ENCODE data around the gene TMEM222.

Gene TMEM222

GRCh38 chr1:27299385-27300271, 22.3 kb upstream of the TMEM222 start:
- Mint-ChIP-seq H3K4me3 (peak overlapping the region; percentile 55), H3K9me3 (no peaks in the 10 kb centered on the region), H3K27me3 (no peaks in the 10 kb centered on the region), H3K4me1 (ENCODE audit: low read depth) (peaks cover 39% of the 10 kb centered on the region), H3K36me3 (ENCODE audit: low read depth) (peaks cover 92% of the 10 kb centered on the region), H3K27ac (peak overlapping the region; percentile 88)
- intact Hi-C loops (cut with micrococcal nuclease) = loop anchor here (1.0 to 5.0 kb wide), 3 partner anchors 57 to 308 kb away; partner anchors contain the start of gene GPR3

- H3K27me3 Mint-ChIP-seq = no peaks in the 10 kb centered on the region
- intact Hi-C loops (cut with micrococcal nuclease) = loop anchor here (1.0 to 5.0 kb wide), 4 partner anchors 56 to 307 kb away; partner anchors contain the start of gene GPR3
- H3K4me3 Mint-ChIP-seq = no peak overlapping the region
- no peaks in the 10 kb centered on the region for H3K9me3 Mint-ChIP-seq
- H3K36me3 Mint-ChIP-seq (ENCODE audit: low read depth) = peaks cover 92% of the 10 kb centered on the region
- peaks cover 39% of the 10 kb centered on the region for H3K4me1 Mint-ChIP-seq (ENCODE audit: low read depth)
- H3K27ac Mint-ChIP-seq = peak overlapping the region; percentile 88
These were observed 21.5 kb upstream of the TMEM222 start for GRCh38 chr1:27300341-27301051.

- Mint-ChIP-seq H3K4me3 (no peak overlapping the region), H3K27me3 (no peaks in the 10 kb centered on the region), H3K4me1 (ENCODE audit: low read depth) (peaks cover 39% of the 10 kb centered on the region), H3K9me3 (no peaks in the 10 kb centered on the region), H3K36me3 (ENCODE audit: low read depth) (peaks cover 92% of the 10 kb centered on the region), H3K27ac (peak overlapping the region; percentile 88)
- intact Hi-C loops (cut with micrococcal nuclease) = loop anchor here (1.0 to 5.0 kb wide), 3 partner anchors 56 to 306 kb away; no protein-coding TSS in a partner anchor
These were observed 20.9 kb upstream of the TMEM222 start for GRCh38 chr1:27301052-27301422.

- no peaks in the 10 kb centered on the region for H3K27me3 Mint-ChIP-seq
- H3K4me3 Mint-ChIP-seq = no peak overlapping the region
- no peaks in the 10 kb centered on the region for H3K9me3 Mint-ChIP-seq
- H3K4me1 Mint-ChIP-seq (ENCODE audit: low read depth) = peaks cover 39% of the 10 kb centered on the region
- no peak overlapping the region for H3K27ac Mint-ChIP-seq
- peaks cover 92% of the 10 kb centered on the region for H3K36me3 Mint-ChIP-seq (ENCODE audit: low read depth)
- intact Hi-C loops (cut with micrococcal nuclease) = loop anchor here (1.0 to 5.0 kb wide), 3 partner anchors 55 to 306 kb away; no protein-coding TSS in a partner anchor
These were observed 20.3 kb upstream of the TMEM222 start for GRCh38 chr1:27301582-27302199.

GRCh38 chr1:27302612-27303011, 19.4 kb upstream of the TMEM222 start:
- peaks cover 92% of the 10 kb centered on the region for H3K36me3 Mint-ChIP-seq (ENCODE audit: low read depth)
- H3K27me3 Mint-ChIP-seq = no peaks in the 10 kb centered on the region
- no peaks in the 10 kb centered on the region for H3K9me3 Mint-ChIP-seq
- H3K4me3 Mint-ChIP-seq = no peak overlapping the region
- peaks cover 39% of the 10 kb centered on the region for H3K4me1 Mint-ChIP-seq (ENCODE audit: low read depth)
- intact Hi-C loops (cut with micrococcal nuclease) = loop anchor here (5.0 kb wide), 1 partner anchor 305 kb away; no protein-coding TSS in a partner anchor
- no peak overlapping the region for H3K27ac Mint-ChIP-seq

- H3K27ac Mint-ChIP-seq = no peak overlapping the region
- H3K4me1 Mint-ChIP-seq (ENCODE audit: low read depth) = peaks cover 30% of the 10 kb centered on the region
- H3K9me3 Mint-ChIP-seq = no peaks in the 10 kb centered on the region
- H3K27me3 Mint-ChIP-seq = no peaks in the 10 kb centered on the region
- intact Hi-C loops (cut with micrococcal nuclease) = loop anchor here (5.0 kb wide), 1 partner anchor 304 kb away; no protein-coding TSS in a partner anchor
- peaks cover 85% of the 10 kb centered on the region for H3K36me3 Mint-ChIP-seq (ENCODE audit: low read depth)
- no peak overlapping the region for H3K4me3 Mint-ChIP-seq
These were observed 18.5 kb upstream of the TMEM222 start for GRCh38 chr1:27303509-27303908.

GRCh38 chr1:27306071-27306470, 15.9 kb upstream of the TMEM222 start:
- H3K27me3 Mint-ChIP-seq = no peaks in the 10 kb centered on the region
- H3K4me3 Mint-ChIP-seq = no peak overlapping the region
- peaks cover 5% of the 10 kb centered on the region for H3K4me1 Mint-ChIP-seq (ENCODE audit: low read depth)
- H3K9me3 Mint-ChIP-seq = no peaks in the 10 kb centered on the region
- no peak overlapping the region for H3K27ac Mint-ChIP-seq
- intact Hi-C loops (cut with micrococcal nuclease) = no loop called here
- H3K36me3 Mint-ChIP-seq (ENCODE audit: low read depth) = peaks cover 74% of the 10 kb centered on the region

GRCh38 chr1:27306892-27307761, 14.8 kb upstream of the TMEM222 start:
- H3K27ac Mint-ChIP-seq = peak overlapping the region; percentile 31

GRCh38 chr1:27307874-27308598, 13.9 kb upstream of the TMEM222 start:
- H3K4me1 Mint-ChIP-seq (ENCODE audit: low read depth) = no peaks in the 10 kb centered on the region
- no peaks in the 10 kb centered on the region for H3K27me3 Mint-ChIP-seq
- no peak overlapping the region for H3K4me3 Mint-ChIP-seq
- intact Hi-C loops (cut with micrococcal nuclease) = no loop called here
- H3K27ac Mint-ChIP-seq = no peak overlapping the region
- H3K9me3 Mint-ChIP-seq = no peaks in the 10 kb centered on the region
- peaks cover 59% of the 10 kb centered on the region for H3K36me3 Mint-ChIP-seq (ENCODE audit: low read depth)

More at GRCh38 chr1:27306892-27307761, 14.8 kb upstream of the TMEM222 start:
- Mint-ChIP-seq H3K27me3 (no peaks in the 10 kb centered on the region), H3K9me3 (no peaks in the 10 kb centered on the region), H3K4me1 (ENCODE audit: low read depth) (no peaks in the 10 kb centered on the region), H3K4me3 (no peak overlapping the region), H3K36me3 (ENCODE audit: low read depth) (peaks cover 68% of the 10 kb centered on the region)
- intact Hi-C loops (cut with micrococcal nuclease) = no loop called here

- no peaks in the 10 kb centered on the region for H3K4me1 Mint-ChIP-seq (ENCODE audit: low read depth)
- H3K27me3 Mint-ChIP-seq = peaks cover 20% of the 10 kb centered on the region
- intact Hi-C loops (cut with micrococcal nuclease) = no loop called here
- peaks cover 12% of the 10 kb centered on the region for H3K36me3 Mint-ChIP-seq (ENCODE audit: low read depth)
- H3K4me3 Mint-ChIP-seq = no peak overlapping the region
- no peaks in the 10 kb centered on the region for H3K9me3 Mint-ChIP-seq
- no peak overlapping the region for H3K27ac Mint-ChIP-seq
These were observed 7.8 kb upstream of the TMEM222 start for GRCh38 chr1:27314169-27314568.

GRCh38 chr1:27314737-27315136, 7.2 kb upstream of the TMEM222 start:
- H3K27me3 Mint-ChIP-seq = peaks cover 20% of the 10 kb centered on the region
- H3K4me1 Mint-ChIP-seq (ENCODE audit: low read depth) = peaks cover 4% of the 10 kb centered on the region
- H3K9me3 Mint-ChIP-seq = no peaks in the 10 kb centered on the region
- H3K4me3 Mint-ChIP-seq = no peak overlapping the region
- peaks cover 12% of the 10 kb centered on the region for H3K36me3 Mint-ChIP-seq (ENCODE audit: low read depth)
- intact Hi-C loops (cut with micrococcal nuclease) = no loop called here
- H3K27ac Mint-ChIP-seq = no peak overlapping the region

- H3K4me1 Mint-ChIP-seq (ENCODE audit: low read depth) = peaks cover 9% of the 10 kb centered on the region
- H3K27ac Mint-ChIP-seq = no peak overlapping the region
- H3K9me3 Mint-ChIP-seq = no peaks in the 10 kb centered on the region
- H3K36me3 Mint-ChIP-seq (ENCODE audit: low read depth) = no peaks in the 10 kb centered on the region
- peaks cover 20% of the 10 kb centered on the region for H3K27me3 Mint-ChIP-seq
- intact Hi-C loops (cut with micrococcal nuclease) = no loop called here
- no peak overlapping the region for H3K4me3 Mint-ChIP-seq
These were observed 5.1 kb upstream of the TMEM222 start for GRCh38 chr1:27316860-27317259.
